Keratinocyte (primary cell): ENCODE measurements around the gene CEP164.

Experiments
- CTCF ChIP-seq, 3 experiments: IDR thresholded peaks in 1 of 3; conservative IDR thresholded peaks in 1 of 3; optimal IDR thresholded peaks in 1 of 3; 2 replicates in 2 of 3; 3 replicates in 1 of 3; pipeline versions ENCODE3 to v1.5.1; 2011; ENCODE audit warnings: low read length in 3 of 3, mild to moderate bottlenecking in 3 of 3, moderate library complexity in 2 of 3, control low read depth in 1 of 3, inconsistent platforms in 1 of 3; ENCODE audit not compliant: insufficient read depth in 2 of 3; ENCODE audit errors: extremely low read depth in 1 of 3
- EZH2 ChIP-seq: IDR thresholded peaks from one replicate; pipeline ENCODE4 v1.6.1; 2012; ENCODE audit warnings: inconsistent platforms, mild to moderate bottlenecking, low read length, moderate library complexity

- TF ChIP-seq CTCF (optimal IDR thresholded peaks at IDR 0.05 in 1 of 3, IDR thresholded peaks at IDR 0.05 in 1 of 3, conservative IDR thresholded peaks at IDR 0.05 in 1 of 3; ENCODE audit: extremely low read depth in 1 of 3, insufficient read depth in 2 of 3, low read length in 3 of 3) (no peak), EZH2 (no peak)
Measured at GRCh38 chr11:117303101-117303500, 24.6 kb upstream of the CEP164 start.
